HepG2 (cell line): Measurements from ENCODE around the gene ARCN1. TPM values are rescaled to one million over a fixed set of nuclear protein-coding genes. Genes with fewer than 3 reads are reported as not detected.

Experiments used
- ISL2 ChIP-seq: sonication (generic); formaldehyde crosslinking; IDR thresholded peaks from 2 replicates; pipeline ENCODE4 v1.5.0; 2020; ENCODE audit warnings: missing genetic modification reagents
- KAT2B ChIP-seq: fragments of 150-350 bp; IDR thresholded peaks from 2 replicates; pipeline ENCODE4 v1.6.1; 2014; ENCODE audit warnings: low read depth, low read length, borderline replicate concordance
- KDM3A ChIP-seq: IDR thresholded peaks from 2 replicates; pipeline ENCODE4 v1.6.1; 2018; ENCODE audit warnings: low read depth, missing compliant biosample characterization
- KDM5B ChIP-seq: sonication (generic); formaldehyde crosslinking; IDR thresholded peaks from 2 replicates; pipeline ENCODE4 v1.4.0; 2020; ENCODE audit warnings: missing genetic modification reagents, mild to moderate bottlenecking, borderline replicate concordance
- KLF15 ChIP-seq: sonication (generic); formaldehyde crosslinking; IDR thresholded peaks from 2 replicates; pipeline ENCODE4 v1.8.1; 2023; ENCODE audit warnings: borderline replicate concordance, mild to moderate bottlenecking, inconsistent platforms, missing genetic modification reagents, mixed read lengths
- KLF9 ChIP-seq: IDR thresholded peaks from 2 replicates; pipeline ENCODE4 v1.6.1; 2016; ENCODE audit warnings: low read depth
- NR3C1 ChIP-seq: sonication (generic); formaldehyde crosslinking; IDR thresholded peaks from 2 replicates; pipeline ENCODE4 v1.4.0; 2020; ENCODE audit warnings: missing genetic modification reagents
- PLRG1 ChIP-seq: fragments of 450-650 bp; conservative IDR thresholded peaks from 2 replicates; pipeline ENCODE4 v1.6.1; 2016
- SATB2 ChIP-seq: sonication (generic); formaldehyde crosslinking; IDR thresholded peaks from 2 replicates; pipeline ENCODE4 v1.5.0; 2020; ENCODE audit warnings: missing genetic modification reagents
- STAG1 ChIP-seq: sonication (generic); formaldehyde crosslinking; IDR thresholded peaks from 2 replicates; pipeline ENCODE4 v1.4.0; 2020; ENCODE audit warnings: missing genetic modification reagents
- ZMYM2 ChIP-seq: sonication (generic); formaldehyde crosslinking; IDR thresholded peaks from 2 replicates; pipeline ENCODE4 v1.8.0; 2022; ENCODE audit warnings: mild to moderate bottlenecking, missing genetic modification reagents
- ZNF136 ChIP-seq: sonication (generic); formaldehyde crosslinking; IDR thresholded peaks from 2 replicates; pipeline ENCODE4 v1.8.1; 2022; ENCODE audit warnings: low read depth, mild to moderate bottlenecking, moderate library complexity, missing genetic modification reagents
- ZNF331 ChIP-seq: sonication (generic); formaldehyde crosslinking; IDR thresholded peaks from 2 replicates; pipeline ENCODE4 v1.4.0; 2020; ENCODE audit warnings: missing genetic modification reagents
- ZNF564 ChIP-seq: sonication (generic); formaldehyde crosslinking; IDR thresholded peaks from 2 replicates; pipeline ENCODE4 v1.8.1; 2023; ENCODE audit warnings: mild to moderate bottlenecking, missing genetic modification reagents
- ZNF615 ChIP-seq: sonication (generic); formaldehyde crosslinking; IDR thresholded peaks from 2 replicates; pipeline ENCODE4 v1.5.0; 2020; ENCODE audit warnings: mild to moderate bottlenecking, missing genetic modification reagents, borderline replicate concordance
- polyA plus RNA-seq, 8 experiments: library from polyadenylated mRNA; depleted of rRNA in 3 of 8; stranded (reverse) in 7 of 8; unstranded in 1 of 8; fragments of >200 nt; fragmentation: Illumina TruSeq in 4 of 8; extraction: Trizol in 4 of 8; gene quantifications; 2 replicates each; pipeline versions ENCODE4 v1.2.1 to v1.2.3, GENCODE V29; 2011 to 2016; ENCODE audit warnings: low read depth in 4 of 8, missing spikeins in 1 of 8, mixed read lengths in 1 of 8; ENCODE audit not compliant: insufficient read depth in 1 of 8
- total RNA-seq, 5 experiments: library from RNA; depleted of rRNA; stranded (reverse); fragments of >200 nt; fragmentation: Illumina TruSeq; extraction: Trizol; gene quantifications; 2 replicates each; pipeline ENCODE4 v1.2.3, GENCODE V29; 2016; ENCODE audit warnings: low read depth in 1 of 5
- TF ChIP-seq, protein P1 (sequence below): sonication (generic); formaldehyde crosslinking; IDR thresholded peaks from 2 replicates; pipeline ENCODE4 v1.4.0; 2020; ENCODE audit warnings: missing genetic modification reagents, borderline replicate concordance
- TF ChIP-seq, protein P2 (sequence below): sonication (generic); formaldehyde crosslinking; IDR thresholded peaks from 2 replicates; pipeline ENCODE4 v1.4.0; 2020; ENCODE audit warnings: missing genetic modification reagents
- TF ChIP-seq, protein P3 (sequence below): sonication (generic); formaldehyde crosslinking; IDR thresholded peaks from 2 replicates; pipeline ENCODE4 v1.5.0; 2020; ENCODE audit warnings: missing genetic modification reagents
- TF ChIP-seq, protein P4 (sequence below): sonication (generic); formaldehyde crosslinking; IDR thresholded peaks from 2 replicates; pipeline ENCODE4 v1.4.0; 2020; ENCODE audit warnings: mild to moderate bottlenecking, low read depth, missing genetic modification reagents
- TF ChIP-seq, protein P5 (sequence below): IDR thresholded peaks from 2 replicates; pipeline ENCODE4 v1.6.1; 2016; ENCODE audit warnings: mild to moderate bottlenecking, missing biosample characterization, missing genetic modification reagents
- TF ChIP-seq, protein P6 (sequence below): sonication (generic); formaldehyde crosslinking; IDR thresholded peaks from 2 replicates; pipeline ENCODE4 v1.4.0; 2020; ENCODE audit warnings: missing genetic modification reagents, low read depth, mild to moderate bottlenecking, borderline replicate concordance

The ARCN1 gene
- total and polyA plus RNA-seq, 2 of the 13 experiments (the other 11 are each of a cell fraction or from before 2014, with no cell fraction given) = 148 to 200 TPM

DNA sequence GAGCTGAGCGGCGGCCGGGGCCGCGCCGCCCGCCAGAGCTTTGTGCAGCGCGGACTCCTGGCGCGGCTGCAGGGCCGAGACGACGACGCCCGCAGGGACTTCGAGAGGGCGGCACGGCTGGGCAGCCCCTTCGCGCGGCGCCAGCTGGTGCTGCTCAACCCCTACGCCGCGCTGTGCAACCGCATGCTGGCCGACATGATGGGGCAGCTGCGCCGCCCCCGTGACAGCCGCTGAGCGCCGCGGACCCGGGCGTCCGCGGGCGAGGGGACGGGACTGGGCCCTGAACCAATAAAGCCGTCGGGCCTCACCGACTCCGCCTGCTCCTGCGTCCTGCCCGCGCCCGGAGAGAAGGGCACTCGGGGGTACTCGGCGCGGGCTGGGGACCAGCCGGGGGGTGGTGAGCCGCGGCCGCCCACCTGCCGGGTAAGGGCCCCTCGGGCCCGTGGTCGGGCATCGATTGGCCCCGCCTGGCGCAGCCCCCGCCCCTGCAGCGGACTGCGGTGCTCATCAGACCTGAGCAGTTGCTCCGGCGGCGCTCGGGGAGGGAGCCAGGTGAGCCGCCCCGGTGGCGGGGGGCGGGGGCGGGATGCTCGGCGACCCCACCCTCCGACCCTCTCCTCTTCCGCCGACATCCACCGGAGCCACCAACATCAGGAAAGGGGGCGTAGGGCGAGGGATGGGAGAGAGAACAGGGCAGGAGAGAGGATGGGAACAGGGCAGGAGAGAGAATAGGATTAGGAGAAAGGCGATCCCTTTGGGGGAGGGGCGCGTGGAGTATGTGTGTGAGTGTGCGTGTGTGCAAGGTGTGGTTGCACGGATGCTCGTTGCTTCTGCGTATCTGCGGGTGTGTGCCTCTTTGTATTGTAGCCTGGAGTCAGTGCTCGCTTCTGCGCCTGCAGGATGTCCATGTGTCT lies 41.3 kb upstream of the ARCN1 start, which contains the start of gene TMEM25 (continued):
- TF ChIP-seq, protein P1, sequence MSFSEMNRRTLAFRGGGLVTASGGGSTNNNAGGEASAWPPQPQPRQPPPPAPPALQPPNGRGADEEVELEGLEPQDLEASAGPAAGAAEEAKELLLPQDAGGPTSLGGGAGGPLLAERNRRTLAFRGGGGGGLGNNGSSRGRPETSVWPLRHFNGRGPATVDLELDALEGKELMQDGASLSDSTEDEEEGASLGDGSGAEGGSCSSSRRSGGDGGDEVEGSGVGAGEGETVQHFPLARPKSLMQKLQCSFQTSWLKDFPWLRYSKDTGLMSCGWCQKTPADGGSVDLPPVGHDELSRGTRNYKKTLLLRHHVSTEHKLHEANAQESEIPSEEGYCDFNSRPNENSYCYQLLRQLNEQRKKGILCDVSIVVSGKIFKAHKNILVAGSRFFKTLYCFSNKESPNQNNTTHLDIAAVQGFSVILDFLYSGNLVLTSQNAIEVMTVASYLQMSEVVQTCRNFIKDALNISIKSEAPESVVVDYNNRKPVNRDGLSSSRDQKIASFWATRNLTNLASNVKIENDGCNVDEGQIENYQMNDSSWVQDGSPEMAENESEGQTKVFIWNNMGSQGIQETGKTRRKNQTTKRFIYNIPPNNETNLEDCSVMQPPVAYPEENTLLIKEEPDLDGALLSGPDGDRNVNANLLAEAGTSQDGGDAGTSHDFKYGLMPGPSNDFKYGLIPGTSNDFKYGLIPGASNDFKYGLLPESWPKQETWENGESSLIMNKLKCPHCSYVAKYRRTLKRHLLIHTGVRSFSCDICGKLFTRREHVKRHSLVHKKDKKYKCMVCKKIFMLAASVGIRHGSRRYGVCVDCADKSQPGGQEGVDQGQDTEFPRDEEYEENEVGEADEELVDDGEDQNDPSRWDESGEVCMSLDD (CRISPR knock-in tag) = 0 out of 2 replicates have a peak, but pooled peaks have one; percentile 36
- TF ChIP-seq ZNF331 = peak; percentile 55; the same call in 1 of the 2 replicates
- no peak for TF ChIP-seq KLF15 (CRISPR knock-in tag)
- TF ChIP-seq, protein P2, sequence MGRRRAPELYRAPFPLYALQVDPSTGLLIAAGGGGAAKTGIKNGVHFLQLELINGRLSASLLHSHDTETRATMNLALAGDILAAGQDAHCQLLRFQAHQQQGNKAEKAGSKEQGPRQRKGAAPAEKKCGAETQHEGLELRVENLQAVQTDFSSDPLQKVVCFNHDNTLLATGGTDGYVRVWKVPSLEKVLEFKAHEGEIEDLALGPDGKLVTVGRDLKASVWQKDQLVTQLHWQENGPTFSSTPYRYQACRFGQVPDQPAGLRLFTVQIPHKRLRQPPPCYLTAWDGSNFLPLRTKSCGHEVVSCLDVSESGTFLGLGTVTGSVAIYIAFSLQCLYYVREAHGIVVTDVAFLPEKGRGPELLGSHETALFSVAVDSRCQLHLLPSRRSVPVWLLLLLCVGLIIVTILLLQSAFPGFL (CRISPR knock-in tag) = no peak
- no peak for TF ChIP-seq ZNF136 (CRISPR knock-in tag)
- TF ChIP-seq ISL2 (CRISPR knock-in tag) = peak; percentile 14; the same call in 1 of the 2 replicates
- no peak for TF ChIP-seq ZMYM2 (CRISPR knock-in tag)
- peak; percentile 88; the same call in 1 of the 2 replicates for TF ChIP-seq KDM5B
- TF ChIP-seq, protein P3, sequence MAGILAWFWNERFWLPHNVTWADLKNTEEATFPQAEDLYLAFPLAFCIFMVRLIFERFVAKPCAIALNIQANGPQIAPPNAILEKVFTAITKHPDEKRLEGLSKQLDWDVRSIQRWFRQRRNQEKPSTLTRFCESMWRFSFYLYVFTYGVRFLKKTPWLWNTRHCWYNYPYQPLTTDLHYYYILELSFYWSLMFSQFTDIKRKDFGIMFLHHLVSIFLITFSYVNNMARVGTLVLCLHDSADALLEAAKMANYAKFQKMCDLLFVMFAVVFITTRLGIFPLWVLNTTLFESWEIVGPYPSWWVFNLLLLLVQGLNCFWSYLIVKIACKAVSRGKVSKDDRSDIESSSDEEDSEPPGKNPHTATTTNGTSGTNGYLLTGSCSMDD (CRISPR knock-in tag) = no peak
- no peak; the same call in 1 of the 2 replicates for TF ChIP-seq STAG1 (CRISPR knock-in tag)
- TF ChIP-seq ZNF615 (CRISPR knock-in tag) = 0 out of 2 replicates have a peak, but pooled peaks have one; percentile 71
- TF ChIP-seq, protein P4, sequence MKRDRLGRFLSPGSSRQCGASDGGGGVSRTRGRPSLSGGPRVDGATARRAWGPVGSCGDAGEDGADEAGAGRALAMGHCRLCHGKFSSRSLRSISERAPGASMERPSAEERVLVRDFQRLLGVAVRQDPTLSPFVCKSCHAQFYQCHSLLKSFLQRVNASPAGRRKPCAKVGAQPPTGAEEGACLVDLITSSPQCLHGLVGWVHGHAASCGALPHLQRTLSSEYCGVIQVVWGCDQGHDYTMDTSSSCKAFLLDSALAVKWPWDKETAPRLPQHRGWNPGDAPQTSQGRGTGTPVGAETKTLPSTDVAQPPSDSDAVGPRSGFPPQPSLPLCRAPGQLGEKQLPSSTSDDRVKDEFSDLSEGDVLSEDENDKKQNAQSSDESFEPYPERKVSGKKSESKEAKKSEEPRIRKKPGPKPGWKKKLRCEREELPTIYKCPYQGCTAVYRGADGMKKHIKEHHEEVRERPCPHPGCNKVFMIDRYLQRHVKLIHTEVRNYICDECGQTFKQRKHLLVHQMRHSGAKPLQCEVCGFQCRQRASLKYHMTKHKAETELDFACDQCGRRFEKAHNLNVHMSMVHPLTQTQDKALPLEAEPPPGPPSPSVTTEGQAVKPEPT (CRISPR knock-in tag) = peak; percentile 53; the same call in 1 of the 2 replicates
- no peak for TF ChIP-seq PLRG1
- no peak for TF ChIP-seq KAT2B
- TF ChIP-seq ZNF564 = peak; percentile 74
- TF ChIP-seq, protein P5, sequence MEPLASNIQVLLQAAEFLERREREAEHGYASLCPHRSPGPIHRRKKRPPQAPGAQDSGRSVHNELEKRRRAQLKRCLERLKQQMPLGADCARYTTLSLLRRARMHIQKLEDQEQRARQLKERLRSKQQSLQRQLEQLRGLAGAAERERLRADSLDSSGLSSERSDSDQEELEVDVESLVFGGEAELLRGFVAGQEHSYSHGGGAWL (CRISPR knock-in tag) = peak; percentile 68
- no peak for TF ChIP-seq KDM3A
- no peak for TF ChIP-seq SATB2
- TF ChIP-seq, protein P6, sequence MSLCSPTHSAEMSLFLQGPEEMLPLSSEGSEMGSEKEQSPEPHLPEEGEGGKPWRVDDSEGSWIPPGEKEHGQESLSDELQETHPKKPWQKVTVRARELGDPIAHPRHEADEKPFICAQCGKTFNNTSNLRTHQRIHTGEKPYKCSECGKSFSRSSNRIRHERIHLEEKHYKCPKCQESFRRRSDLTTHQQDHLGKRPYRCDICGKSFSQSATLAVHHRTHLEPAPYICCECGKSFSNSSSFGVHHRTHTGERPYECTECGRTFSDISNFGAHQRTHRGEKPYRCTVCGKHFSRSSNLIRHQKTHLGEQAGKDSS (CRISPR knock-in tag) = no peak; the same call in 1 of the 2 replicates
- TF ChIP-seq KLF9 (CRISPR knock-in tag) = no peak
- no peak for TF ChIP-seq NR3C1 (CRISPR knock-in tag)
